GM18907 (cell line): ENCODE results near the gene FRMD4B.

Source experiments
- ATAC-seq: cut with Tn5 transposase; IDR thresholded peaks from one replicate; pipeline ENCODE4 v1.9.1; 2021; ENCODE audit warnings: mild to moderate bottlenecking, moderate library complexity; ENCODE audit not compliant: unreplicated experiment

Gene FRMD4B

GRCh38 chr3:69385723-69386555 lies at the start of gene FRMD4B:
TSS of gene FRMD4B (minus strand) at chr3:69386088. CDS start at chr3:69385989, 99 bp downstream.
- ATAC-seq, result peak; percentile 67

GRCh38 chr3:69433969-69434325 lies 48.1 kb upstream of the FRMD4B start:
- no peak for ATAC-seq

- no peak for ATAC-seq
Observed at GRCh38 chr3:69433121-69433968, 47.5 kb upstream of the FRMD4B start.

GRCh38 chr3:69428657-69429255 lies 42.9 kb upstream of the FRMD4B start:
- ATAC-seq, result no peak

- no peak for ATAC-seq
Observed at GRCh38 chr3:69426967-69427304, 41.0 kb upstream of the FRMD4B start.

GRCh38 chr3:69426291-69426966 lies 40.5 kb upstream of the FRMD4B start:
- no peak for ATAC-seq

GRCh38 chr3:69425249-69425648 lies 39.4 kb upstream of the FRMD4B start:
- peak; percentile 90 for ATAC-seq

GRCh38 chr3:69423463-69424155 lies 37.7 kb upstream of the FRMD4B start:
- no peak for ATAC-seq

- ATAC-seq, result no peak
Observed at GRCh38 chr3:69422751-69423150, 36.9 kb upstream of the FRMD4B start.

GRCh38 chr3:69420781-69421520 lies 35.1 kb upstream of the FRMD4B start:
- ATAC-seq, result no peak

GRCh38 chr3:69419276-69419675 lies 33.4 kb upstream of the FRMD4B start:
- no peak for ATAC-seq

GRCh38 chr3:69417541-69418078 lies 31.7 kb upstream of the FRMD4B start:
- no peak for ATAC-seq

- no peak for ATAC-seq
Observed at GRCh38 chr3:69413551-69414207, 27.8 kb upstream of the FRMD4B start.

GRCh38 chr3:69411346-69411745 lies 25.5 kb upstream of the FRMD4B start:
- no peak for ATAC-seq

GRCh38 chr3:69410301-69410700 lies 24.4 kb upstream of the FRMD4B start:
- peak; percentile 99 for ATAC-seq

- ATAC-seq, result peak; percentile 17
Observed at GRCh38 chr3:69409831-69410230, 23.9 kb upstream of the FRMD4B start.

GRCh38 chr3:69409011-69409410 lies 23.1 kb upstream of the FRMD4B start:
- ATAC-seq, result no peak

GRCh38 chr3:69408542-69408941 lies 22.7 kb upstream of the FRMD4B start:
- no peak for ATAC-seq

- ATAC-seq, result no peak
Observed at GRCh38 chr3:69407908-69408307, 22.0 kb upstream of the FRMD4B start.
